HCT116 (cell line): ENCODE measurements around the gene NOS3. TPM values are rescaled to one million over a fixed set of nuclear protein-coding genes. Genes with fewer than 3 reads are reported as not detected.

Experiments used
- ATAC-seq: fragments of 200-7000 bp; cut with Tn5 transposase; 2 replicates; pipeline ENCODE4 v1.9.1; 2020; ENCODE audit warnings: mild to moderate bottlenecking, moderate library complexity
- BruUV-seq: library from RNA; stranded (reverse); fragments of 400-500 nt; replicated peaks from 2 replicates; lab custom pipeline; 2021; lab: Mats Ljungman, UMichigan
- CTCF ChIA-PET: fragments of 300-600 bp; sonication (Branson Sonifier 250); formaldehyde crosslinking; loops from one replicate; lab custom pipeline; 2021; ENCODE audit warnings: antibody characterized with exemption; lab: Charles Lee
- POLR2A ChIA-PET: fragments of 300-600, 350-600 bp; sonication (Branson Sonifier 250); formaldehyde crosslinking; loops from one replicate; lab custom pipeline; 2021; ENCODE audit warnings: antibody characterized with exemption; lab: Charles Lee
- RAD21 ChIA-PET, 2 experiments: fragments of 300-600 bp; sonication (Branson Sonifier 250); formaldehyde crosslinking; loops; one replicate each; lab custom pipeline; 2023; ENCODE audit warnings: low total read pairs in 2 of 2; ENCODE audit not compliant: uncharacterized antibody in 2 of 2, unreplicated experiment in 2 of 2, low non-redundant PET in 1 of 2; lab: Charles Lee
- DNase-seq: peaks from one replicate; pipeline ENCODE4 v3.0.0-alpha.2; 2010; ENCODE audit warnings: low read depth, low spot score
- H2AFZ ChIP-seq: fragments of 200-600 bp; shearing (Covaris generic), sonication (generic); 2 replicates; pipeline ENCODE4 v1.6.1; 2017; ENCODE audit warnings: low read depth, mixed run types, mixed read lengths, antibody characterized with exemption, low read length; ENCODE audit not compliant: poor library complexity, severe bottlenecking
- H3K27ac ChIP-seq: 2 replicates; pipeline ENCODE4 v1.5.1; 2012; ENCODE audit warnings: low read depth, low read length
- H3K27me3 ChIP-seq: fragments of 200-600 bp; sonication (generic); 2 replicates; pipeline ENCODE4 v1.6.1; 2016; ENCODE audit warnings: mixed run types, low read length, mixed read lengths; ENCODE audit not compliant: insufficient read depth
- H3K36me3 ChIP-seq, 2 experiments: fragments of 200-500 bp in 1 of 2; fragments of 200-600 bp in 1 of 2; sonication (Bioruptor generic) in 1 of 2; sonication (generic) in 1 of 2; 2 replicates each; pipeline versions ENCODE4 v1.5.1 to v1.6.1; 2014 to 2016; ENCODE audit warnings: low read length in 2 of 2, inconsistent platforms in 1 of 2, mixed read lengths in 1 of 2, mixed run types in 1 of 2; ENCODE audit not compliant: insufficient read depth in 2 of 2, control insufficient read depth in 1 of 2
- H3K4me1 ChIP-seq, 2 experiments: fragments of 200-600 bp in 1 of 2; sonication (generic) in 1 of 2; 2 replicates each; pipeline versions ENCODE4 v1.5.1 to v1.6.1; 2012 to 2017; ENCODE audit warnings: low read length in 2 of 2, inconsistent platforms in 1 of 2, mild to moderate bottlenecking in 1 of 2, mixed read lengths in 1 of 2, mixed run types in 1 of 2, moderate library complexity in 1 of 2; ENCODE audit not compliant: insufficient read depth in 2 of 2, control insufficient read depth in 1 of 2
- H3K4me2 ChIP-seq: fragments of 200-600 bp; sonication (generic); 2 replicates; pipeline ENCODE4 v1.6.1; 2017; ENCODE audit warnings: mixed run types, low read length, mixed read lengths
- H3K4me3 ChIP-seq, 2 experiments: fragments of 200-600 bp in 1 of 2; sonication (generic) in 1 of 2; replicated peaks in 1 of 2; 2 replicates each; pipeline ENCODE4 v1.5.1; 2011 to 2016; ENCODE audit warnings: low read length in 2 of 2, control low read depth in 1 of 2, low read depth in 1 of 2, mild to moderate bottlenecking in 1 of 2, mixed read lengths in 1 of 2, mixed run types in 1 of 2
- H3K79me2 ChIP-seq: fragments of 200-600 bp; sonication (generic); 2 replicates; pipeline ENCODE4 v1.6.1; 2017; ENCODE audit warnings: mild to moderate bottlenecking, mixed run types, low read length, moderate library complexity, mixed read lengths; ENCODE audit not compliant: insufficient read depth
- H3K9ac ChIP-seq: fragments of 200-600 bp; sonication (generic); 2 replicates; pipeline ENCODE4 v1.6.1; 2016; ENCODE audit warnings: low read length, mixed read lengths
- H3K9me2 ChIP-seq: fragments of 200-600 bp; sonication (generic), shearing (Covaris generic); 2 replicates; pipeline ENCODE4 v1.6.1; 2017; ENCODE audit warnings: mixed run types, mild to moderate bottlenecking, moderate library complexity; ENCODE audit not compliant: insufficient read depth
- H3K9me3 ChIP-seq, 2 experiments: fragments of 200-500 bp in 1 of 2; fragments of 200-600 bp in 1 of 2; sonication (Bioruptor generic) in 1 of 2; sonication (generic) in 1 of 2; 2 replicates each; pipeline ENCODE4 v1.6.1; 2014 to 2017; ENCODE audit warnings: low read length in 2 of 2, mixed read lengths in 2 of 2, inconsistent platforms in 1 of 2, low read depth in 1 of 2, mild to moderate bottlenecking in 1 of 2, mixed run types in 1 of 2, moderate library complexity in 1 of 2; ENCODE audit not compliant: control insufficient read depth in 1 of 2, insufficient read depth in 1 of 2
- H4K20me1 ChIP-seq: fragments of 200-600 bp; sonication (generic), shearing (Covaris generic); 2 replicates; pipeline ENCODE4 v1.6.1; 2017; ENCODE audit warnings: mixed run types, mild to moderate bottlenecking, moderate library complexity; ENCODE audit not compliant: insufficient read depth
- CTCF ChIP-seq, 3 experiments: fragments of 200-600 bp in 1 of 3; sonication (generic) in 1 of 3; IDR thresholded peaks in 2 of 3; conservative IDR thresholded peaks in 1 of 3; 2 replicates each; pipeline ENCODE4 v1.5.1; 2012 to 2017; ENCODE audit warnings: low read depth in 2 of 3, low read length in 2 of 3, antibody characterized with exemption in 1 of 3, borderline replicate concordance in 1 of 3, control low read depth in 1 of 3, mild to moderate bottlenecking in 1 of 3, mixed read lengths in 1 of 3, mixed run types in 1 of 3, moderate library complexity in 1 of 3; ENCODE audit not compliant: insufficient read depth in 1 of 3
- EGR1 ChIP-seq: IDR thresholded peaks from 2 replicates; pipeline ENCODE4 v1.6.1; 2012; ENCODE audit warnings: low read depth
- ELF1 ChIP-seq: IDR thresholded peaks from 2 replicates; pipeline ENCODE4 v1.6.1; 2012; ENCODE audit warnings: low read depth, borderline replicate concordance
- EZH2 ChIP-seq: fragments of 200-600 bp; sonication (generic); IDR thresholded peaks from 2 replicates; pipeline ENCODE4 v1.6.1; 2017; ENCODE audit warnings: antibody characterized with exemption, mixed run types
- FOSL1 ChIP-seq: IDR thresholded peaks from 2 replicates; pipeline ENCODE4 v1.6.1; 2012; ENCODE audit warnings: low read depth
- POLR2A ChIP-seq: IDR thresholded peaks from 2 replicates; pipeline ENCODE4 v1.7.0; 2011; ENCODE audit warnings: borderline replicate concordance; ENCODE audit not compliant: insufficient read depth, insufficient read length; ENCODE audit errors: extremely low read depth
- POLR2AphosphoS5 ChIP-seq: IDR thresholded peaks from 2 replicates; pipeline ENCODE4 v1.6.1; 2011; ENCODE audit warnings: mild to moderate bottlenecking, low read depth, low read length, moderate library complexity
- RAD21 ChIP-seq: IDR thresholded peaks from 2 replicates; pipeline ENCODE4 v1.6.1; 2012; ENCODE audit warnings: low read depth, mild to moderate bottlenecking
- SP1 ChIP-seq: IDR thresholded peaks from 2 replicates; pipeline ENCODE4 v1.6.1; 2012; ENCODE audit warnings: low read depth
- SRF ChIP-seq: IDR thresholded peaks from 2 replicates; pipeline ENCODE4 v1.6.1; 2012; ENCODE audit warnings: low read depth
- YY1 ChIP-seq: IDR thresholded peaks from 2 replicates; pipeline ENCODE4 v1.6.1; 2011; ENCODE audit warnings: low read length, low read depth, moderate library complexity, mild to moderate bottlenecking; ENCODE audit not compliant: insufficient replicate concordance; ENCODE audit errors: extremely low read depth
- ZBTB33 ChIP-seq: IDR thresholded peaks from 2 replicates; pipeline ENCODE4 v1.6.1; 2011; ENCODE audit warnings: mild to moderate bottlenecking, low read length, moderate library complexity; ENCODE audit not compliant: insufficient replicate concordance; ENCODE audit errors: extremely low read depth
- ZFX ChIP-seq: fragments of 450-650 bp; IDR thresholded peaks from 2 replicates; pipeline ENCODE4 v1.6.1; 2017
- intact Hi-C: fragments of 100-400 bp; cut with micrococcal nuclease; formaldehyde crosslinking; loops from 2 replicates; pipeline ENCODE4 v1.10.0; 2022
- total RNA-seq: library from RNA; stranded (reverse); gene quantifications from one replicate; pipeline ENCODE4 v1.2.1, GENCODE V29; 2021; ENCODE audit not compliant: unreplicated experiment
- TF ChIP-seq, protein P1 (sequence below): IDR thresholded peaks from 2 replicates; pipeline ENCODE4 v1.6.1; 2012
- TF ChIP-seq, protein P2 (sequence below): IDR thresholded peaks from 2 replicates; pipeline ENCODE4 v1.6.1; 2012; ENCODE audit warnings: low read depth
- TF ChIP-seq, protein P3 (sequence below): IDR thresholded peaks from 2 replicates; pipeline ENCODE4 v1.6.1; 2012

Gene NOS3
- total RNA-seq, 1 experiment from 2014 or later: 35.8 TPM

GRCh38 chr7:150972741-150973140 lies 18.1 kb upstream of the NOS3 start:
- Histone ChIP-seq H3K4me3 (no peak overlapping the region), H3K9ac (no peak overlapping the region)
- ATAC-seq: no peak
- no peak for TF ChIP-seq FOSL1
- no peak for TF ChIP-seq ELF1
- TF ChIP-seq, protein P1, sequence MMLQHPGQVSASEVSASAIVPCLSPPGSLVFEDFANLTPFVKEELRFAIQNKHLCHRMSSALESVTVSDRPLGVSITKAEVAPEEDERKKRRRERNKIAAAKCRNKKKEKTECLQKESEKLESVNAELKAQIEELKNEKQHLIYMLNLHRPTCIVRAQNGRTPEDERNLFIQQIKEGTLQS: no peak
- no peak for TF ChIP-seq EGR1
- TF ChIP-seq POLR2A: no peak
- no peak for TF ChIP-seq SRF
- TF ChIP-seq, protein P2, sequence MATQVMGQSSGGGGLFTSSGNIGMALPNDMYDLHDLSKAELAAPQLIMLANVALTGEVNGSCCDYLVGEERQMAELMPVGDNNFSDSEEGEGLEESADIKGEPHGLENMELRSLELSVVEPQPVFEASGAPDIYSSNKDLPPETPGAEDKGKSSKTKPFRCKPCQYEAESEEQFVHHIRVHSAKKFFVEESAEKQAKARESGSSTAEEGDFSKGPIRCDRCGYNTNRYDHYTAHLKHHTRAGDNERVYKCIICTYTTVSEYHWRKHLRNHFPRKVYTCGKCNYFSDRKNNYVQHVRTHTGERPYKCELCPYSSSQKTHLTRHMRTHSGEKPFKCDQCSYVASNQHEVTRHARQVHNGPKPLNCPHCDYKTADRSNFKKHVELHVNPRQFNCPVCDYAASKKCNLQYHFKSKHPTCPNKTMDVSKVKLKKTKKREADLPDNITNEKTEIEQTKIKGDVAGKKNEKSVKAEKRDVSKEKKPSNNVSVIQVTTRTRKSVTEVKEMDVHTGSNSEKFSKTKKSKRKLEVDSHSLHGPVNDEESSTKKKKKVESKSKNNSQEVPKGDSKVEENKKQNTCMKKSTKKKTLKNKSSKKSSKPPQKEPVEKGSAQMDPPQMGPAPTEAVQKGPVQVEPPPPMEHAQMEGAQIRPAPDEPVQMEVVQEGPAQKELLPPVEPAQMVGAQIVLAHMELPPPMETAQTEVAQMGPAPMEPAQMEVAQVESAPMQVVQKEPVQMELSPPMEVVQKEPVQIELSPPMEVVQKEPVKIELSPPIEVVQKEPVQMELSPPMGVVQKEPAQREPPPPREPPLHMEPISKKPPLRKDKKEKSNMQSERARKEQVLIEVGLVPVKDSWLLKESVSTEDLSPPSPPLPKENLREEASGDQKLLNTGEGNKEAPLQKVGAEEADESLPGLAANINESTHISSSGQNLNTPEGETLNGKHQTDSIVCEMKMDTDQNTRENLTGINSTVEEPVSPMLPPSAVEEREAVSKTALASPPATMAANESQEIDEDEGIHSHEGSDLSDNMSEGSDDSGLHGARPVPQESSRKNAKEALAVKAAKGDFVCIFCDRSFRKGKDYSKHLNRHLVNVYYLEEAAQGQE: no peak
- TF ChIP-seq EZH2: no peak
- TF ChIP-seq, protein P3, sequence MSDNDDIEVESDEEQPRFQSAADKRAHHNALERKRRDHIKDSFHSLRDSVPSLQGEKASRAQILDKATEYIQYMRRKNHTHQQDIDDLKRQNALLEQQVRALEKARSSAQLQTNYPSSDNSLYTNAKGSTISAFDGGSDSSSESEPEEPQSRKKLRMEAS: no peak
- no peak for TF ChIP-seq POLR2AphosphoS5
- no peak for TF ChIP-seq RAD21
- TF ChIP-seq SP1: no peak
- no peak for TF ChIP-seq YY1
- TF ChIP-seq ZFX: no peak
- TF ChIP-seq CTCF (IDR thresholded peaks at IDR 0.05 in 2 of 3, conservative IDR thresholded peaks at IDR 0.05 in 1 of 3; ENCODE audit: borderline replicate concordance in 1 of 3, insufficient read depth in 1 of 3, low read depth in 2 of 3, low read length in 2 of 3): no peak
- TF ChIP-seq ZBTB33: no peak
- TF ChIP-seq, all 23 proteins: peak for 0
- H3K9me3 ChIP-seq: no peaks in the 10 kb centered on the region
- no peak for DNase-seq
- H3K36me3 ChIP-seq: no peaks in the 10 kb centered on the region
- peaks cover 24 to 32% of the 10 kb centered on the region in 2 experiments for H3K4me1 ChIP-seq
- no peak overlapping the region for H3K4me2 ChIP-seq
- RAD21 ChIA-PET: no interaction called here
- no peaks in the 10 kb centered on the region for H3K9me2 ChIP-seq
- no peaks in the 10 kb centered on the region for H4K20me1 ChIP-seq
- H3K27ac ChIP-seq: no peak overlapping the region
- no peaks in the 10 kb centered on the region for H3K27me3 ChIP-seq
- BruUV-seq: no TSS peak
- intact Hi-C loops: no loop called here
- CTCF ChIA-PET: no interaction called here
- H2AFZ ChIP-seq: no peak overlapping the region
- POLR2A ChIA-PET: no interaction called here
- 0 out of 2 replicates have a peak, but pooled peaks cover 2% of the 10 kb centered on the region for H3K79me2 ChIP-seq
